ENCODE results near the gene ALDH5A1. TPM values are rescaled to one million over a fixed set of nuclear protein-coding genes. Genes with fewer than 3 reads are reported as not detected.
A peak's percentile ranks its signal among the peaks of the same experiment; 100 is the strongest.

Gene ALDH5A1
- total and polyA plus RNA-seq, 2 of the 13 experiments (the other 11 are each of a cell fraction or from before 2014, with no cell fraction given) = 12.8 to 32.5 TPM

DNA sequence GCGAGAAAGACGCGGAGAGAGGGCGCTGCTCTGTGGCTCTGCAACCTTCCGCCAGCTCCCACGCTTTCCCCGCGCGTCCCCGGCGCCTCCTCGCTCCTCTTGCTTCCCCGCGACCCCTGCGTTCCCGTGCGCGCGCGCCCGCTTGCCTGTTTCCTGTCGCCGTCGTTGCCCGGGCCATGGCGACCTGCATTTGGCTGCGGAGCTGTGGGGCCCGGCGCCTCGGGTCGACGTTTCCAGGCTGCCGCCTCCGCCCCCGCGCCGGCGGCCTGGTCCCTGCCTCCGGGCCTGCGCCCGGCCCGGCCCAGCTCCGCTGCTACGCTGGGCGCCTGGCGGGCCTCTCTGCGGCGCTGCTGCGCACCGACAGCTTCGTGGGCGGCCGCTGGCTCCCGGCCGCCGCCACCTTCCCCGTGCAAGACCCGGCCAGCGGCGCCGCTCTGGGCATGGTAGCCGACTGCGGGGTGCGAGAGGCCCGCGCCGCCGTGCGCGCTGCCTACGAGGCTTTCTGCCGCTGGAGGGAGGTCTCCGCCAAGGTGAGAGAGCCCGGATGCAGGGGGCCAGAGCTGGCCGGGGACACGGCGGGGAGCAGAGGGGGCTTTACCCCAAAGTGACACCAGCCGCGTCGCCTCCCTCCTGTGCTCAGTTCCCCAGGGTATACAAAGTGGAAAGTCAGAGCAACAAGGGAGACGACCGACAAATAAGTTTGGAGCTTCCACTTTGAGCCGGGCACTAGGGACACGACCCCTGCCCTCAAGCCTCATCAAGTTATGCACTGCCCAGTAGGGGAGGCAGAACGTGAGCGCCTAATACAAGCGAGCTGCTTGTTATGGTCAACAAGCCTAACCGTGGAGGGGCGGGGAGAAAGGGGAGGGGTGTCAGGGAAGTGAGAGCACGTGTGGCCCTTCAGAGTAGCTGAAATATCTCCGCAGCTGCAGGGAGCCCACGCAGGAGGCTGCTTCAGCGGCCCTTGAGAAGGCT lies at the start of gene ALDH5A1 (continued):
- TF ChIP-seq, protein P1, sequence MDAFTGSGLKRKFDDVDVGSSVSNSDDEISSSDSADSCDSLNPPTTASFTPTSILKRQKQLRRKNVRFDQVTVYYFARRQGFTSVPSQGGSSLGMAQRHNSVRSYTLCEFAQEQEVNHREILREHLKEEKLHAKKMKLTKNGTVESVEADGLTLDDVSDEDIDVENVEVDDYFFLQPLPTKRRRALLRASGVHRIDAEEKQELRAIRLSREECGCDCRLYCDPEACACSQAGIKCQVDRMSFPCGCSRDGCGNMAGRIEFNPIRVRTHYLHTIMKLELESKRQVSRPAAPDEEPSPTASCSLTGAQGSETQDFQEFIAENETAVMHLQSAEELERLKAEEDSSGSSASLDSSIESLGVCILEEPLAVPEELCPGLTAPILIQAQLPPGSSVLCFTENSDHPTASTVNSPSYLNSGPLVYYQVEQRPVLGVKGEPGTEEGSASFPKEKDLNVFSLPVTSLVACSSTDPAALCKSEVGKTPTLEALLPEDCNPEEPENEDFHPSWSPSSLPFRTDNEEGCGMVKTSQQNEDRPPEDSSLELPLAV (CRISPR knock-in tag; conservative IDR thresholded peaks at IDR 0.05; ENCODE audit: low read depth) = peak; percentile 57; the same call in 1 of the 2 replicates
- TF ChIP-seq NCOR1 (IDR thresholded peaks at IDR 0.05; ENCODE audit: borderline replicate concordance, low read length) = no peak
- 0 out of 2 replicates have a peak, but pooled peaks have one; percentile 70 for TF ChIP-seq ZFP41 (CRISPR knock-in tag; IDR thresholded peaks at IDR 0.05; ENCODE audit: borderline replicate concordance)
- no peak; the same call in 1 of the 2 replicates for TF ChIP-seq ZNF235 (CRISPR knock-in tag; IDR thresholded peaks at IDR 0.05; ENCODE audit: borderline replicate concordance)
- peak; percentile 95 for TF ChIP-seq PRMT3 (CRISPR knock-in tag; IDR thresholded peaks at IDR 0.05; ENCODE audit: borderline replicate concordance, low read depth)
- 0 out of 2 replicates have a peak, but pooled peaks have one; percentile 67 for TF ChIP-seq ZSCAN29 (CRISPR knock-in tag; conservative IDR thresholded peaks at IDR 0.05)
- no peak for TF ChIP-seq CHD4 (IDR thresholded peaks at IDR 0.05; ENCODE audit: borderline replicate concordance, low read length)
- TF ChIP-seq ZBTB7B (CRISPR knock-in tag; IDR thresholded peaks at IDR 0.05) = peak; percentile 56
- no peak; the same call in 1 of the 2 replicates for TF ChIP-seq HDAC2 (CRISPR knock-in tag; IDR thresholded peaks at IDR 0.05)
- no peak for TF ChIP-seq BCL6 (CRISPR knock-in tag; IDR thresholded peaks at IDR 0.05)
- no peak for TF ChIP-seq SUZ12 (IDR thresholded peaks at IDR 0.05; ENCODE audit: low read depth, low read length)
- TF ChIP-seq FOXA3 (CRISPR knock-in tag; IDR thresholded peaks at IDR 0.05) = 0 out of 2 replicates have a peak, but pooled peaks have one; percentile 46
- TF ChIP-seq, protein P2, sequence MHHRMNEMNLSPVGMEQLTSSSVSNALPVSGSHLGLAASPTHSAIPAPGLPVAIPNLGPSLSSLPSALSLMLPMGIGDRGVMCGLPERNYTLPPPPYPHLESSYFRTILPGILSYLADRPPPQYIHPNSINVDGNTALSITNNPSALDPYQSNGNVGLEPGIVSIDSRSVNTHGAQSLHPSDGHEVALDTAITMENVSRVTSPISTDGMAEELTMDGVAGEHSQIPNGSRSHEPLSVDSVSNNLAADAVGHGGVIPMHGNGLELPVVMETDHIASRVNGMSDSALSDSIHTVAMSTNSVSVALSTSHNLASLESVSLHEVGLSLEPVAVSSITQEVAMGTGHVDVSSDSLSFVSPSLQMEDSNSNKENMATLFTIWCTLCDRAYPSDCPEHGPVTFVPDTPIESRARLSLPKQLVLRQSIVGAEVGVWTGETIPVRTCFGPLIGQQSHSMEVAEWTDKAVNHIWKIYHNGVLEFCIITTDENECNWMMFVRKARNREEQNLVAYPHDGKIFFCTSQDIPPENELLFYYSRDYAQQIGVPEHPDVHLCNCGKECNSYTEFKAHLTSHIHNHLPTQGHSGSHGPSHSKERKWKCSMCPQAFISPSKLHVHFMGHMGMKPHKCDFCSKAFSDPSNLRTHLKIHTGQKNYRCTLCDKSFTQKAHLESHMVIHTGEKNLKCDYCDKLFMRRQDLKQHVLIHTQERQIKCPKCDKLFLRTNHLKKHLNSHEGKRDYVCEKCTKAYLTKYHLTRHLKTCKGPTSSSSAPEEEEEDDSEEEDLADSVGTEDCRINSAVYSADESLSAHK (CRISPR knock-in tag; IDR thresholded peaks at IDR 0.05; ENCODE audit: borderline replicate concordance) = no peak
- TF ChIP-seq ZNF747 (CRISPR knock-in tag; IDR thresholded peaks at IDR 0.05; ENCODE audit: borderline replicate concordance) = no peak
- TF ChIP-seq ZNF841 (CRISPR knock-in tag; IDR thresholded peaks at IDR 0.05; ENCODE audit: borderline replicate concordance) = no peak; the same call in 1 of the 2 replicates
- TF ChIP-seq, protein P3, sequence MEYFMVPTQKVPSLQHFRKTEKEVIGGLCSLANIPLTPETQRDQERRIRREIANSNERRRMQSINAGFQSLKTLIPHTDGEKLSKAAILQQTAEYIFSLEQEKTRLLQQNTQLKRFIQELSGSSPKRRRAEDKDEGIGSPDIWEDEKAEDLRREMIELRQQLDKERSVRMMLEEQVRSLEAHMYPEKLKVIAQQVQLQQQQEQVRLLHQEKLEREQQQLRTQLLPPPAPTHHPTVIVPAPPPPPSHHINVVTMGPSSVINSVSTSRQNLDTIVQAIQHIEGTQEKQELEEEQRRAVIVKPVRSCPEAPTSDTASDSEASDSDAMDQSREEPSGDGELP (IDR thresholded peaks at IDR 0.05; ENCODE audit: borderline replicate concordance, low read depth) = no peak
- no peak for TF ChIP-seq ZNF251 (CRISPR knock-in tag; IDR thresholded peaks at IDR 0.05)
- TF ChIP-seq, protein P4, sequence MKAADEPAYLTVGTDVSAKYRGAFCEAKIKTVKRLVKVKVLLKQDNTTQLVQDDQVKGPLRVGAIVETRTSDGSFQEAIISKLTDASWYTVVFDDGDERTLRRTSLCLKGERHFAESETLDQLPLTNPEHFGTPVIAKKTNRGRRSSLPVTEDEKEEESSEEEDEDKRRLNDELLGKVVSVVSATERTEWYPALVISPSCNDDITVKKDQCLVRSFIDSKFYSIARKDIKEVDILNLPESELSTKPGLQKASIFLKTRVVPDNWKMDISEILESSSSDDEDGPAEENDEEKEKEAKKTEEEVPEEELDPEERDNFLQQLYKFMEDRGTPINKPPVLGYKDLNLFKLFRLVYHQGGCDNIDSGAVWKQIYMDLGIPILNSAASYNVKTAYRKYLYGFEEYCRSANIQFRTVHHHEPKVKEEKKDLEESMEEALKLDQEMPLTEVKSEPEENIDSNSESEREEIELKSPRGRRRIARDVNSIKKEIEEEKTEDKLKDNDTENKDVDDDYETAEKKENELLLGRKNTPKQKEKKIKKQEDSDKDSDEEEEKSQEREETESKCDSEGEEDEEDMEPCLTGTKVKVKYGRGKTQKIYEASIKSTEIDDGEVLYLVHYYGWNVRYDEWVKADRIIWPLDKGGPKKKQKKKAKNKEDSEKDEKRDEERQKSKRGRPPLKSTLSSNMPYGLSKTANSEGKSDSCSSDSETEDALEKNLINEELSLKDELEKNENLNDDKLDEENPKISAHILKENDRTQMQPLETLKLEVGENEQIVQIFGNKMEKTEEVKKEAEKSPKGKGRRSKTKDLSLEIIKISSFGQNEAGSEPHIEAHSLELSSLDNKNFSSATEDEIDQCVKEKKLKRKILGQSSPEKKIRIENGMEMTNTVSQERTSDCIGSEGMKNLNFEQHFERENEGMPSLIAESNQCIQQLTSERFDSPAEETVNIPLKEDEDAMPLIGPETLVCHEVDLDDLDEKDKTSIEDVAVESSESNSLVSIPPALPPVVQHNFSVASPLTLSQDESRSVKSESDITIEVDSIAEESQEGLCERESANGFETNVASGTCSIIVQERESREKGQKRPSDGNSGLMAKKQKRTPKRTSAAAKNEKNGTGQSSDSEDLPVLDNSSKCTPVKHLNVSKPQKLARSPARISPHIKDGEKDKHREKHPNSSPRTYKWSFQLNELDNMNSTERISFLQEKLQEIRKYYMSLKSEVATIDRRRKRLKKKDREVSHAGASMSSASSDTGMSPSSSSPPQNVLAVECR (CRISPR knock-in tag; IDR thresholded peaks at IDR 0.05; ENCODE audit: borderline replicate concordance) = peak; percentile 75
- no peak for TF ChIP-seq MATR3 (CRISPR knock-in tag; IDR thresholded peaks at IDR 0.05)

Measured in HepG2 (cell line).